ENCODE measurements around the gene RPUSD1. TPM values are rescaled to one million over a fixed set of nuclear protein-coding genes. Genes with fewer than 3 reads are reported as not detected.
A peak's percentile ranks its signal among the peaks of the same experiment; 100 is the strongest.

The RPUSD1 gene
- total and polyA plus RNA-seq, 2 donors (not counting 1 experiment from before 2014, with no cell fraction given) = 8.2 to 16.2 TPM

DNA sequence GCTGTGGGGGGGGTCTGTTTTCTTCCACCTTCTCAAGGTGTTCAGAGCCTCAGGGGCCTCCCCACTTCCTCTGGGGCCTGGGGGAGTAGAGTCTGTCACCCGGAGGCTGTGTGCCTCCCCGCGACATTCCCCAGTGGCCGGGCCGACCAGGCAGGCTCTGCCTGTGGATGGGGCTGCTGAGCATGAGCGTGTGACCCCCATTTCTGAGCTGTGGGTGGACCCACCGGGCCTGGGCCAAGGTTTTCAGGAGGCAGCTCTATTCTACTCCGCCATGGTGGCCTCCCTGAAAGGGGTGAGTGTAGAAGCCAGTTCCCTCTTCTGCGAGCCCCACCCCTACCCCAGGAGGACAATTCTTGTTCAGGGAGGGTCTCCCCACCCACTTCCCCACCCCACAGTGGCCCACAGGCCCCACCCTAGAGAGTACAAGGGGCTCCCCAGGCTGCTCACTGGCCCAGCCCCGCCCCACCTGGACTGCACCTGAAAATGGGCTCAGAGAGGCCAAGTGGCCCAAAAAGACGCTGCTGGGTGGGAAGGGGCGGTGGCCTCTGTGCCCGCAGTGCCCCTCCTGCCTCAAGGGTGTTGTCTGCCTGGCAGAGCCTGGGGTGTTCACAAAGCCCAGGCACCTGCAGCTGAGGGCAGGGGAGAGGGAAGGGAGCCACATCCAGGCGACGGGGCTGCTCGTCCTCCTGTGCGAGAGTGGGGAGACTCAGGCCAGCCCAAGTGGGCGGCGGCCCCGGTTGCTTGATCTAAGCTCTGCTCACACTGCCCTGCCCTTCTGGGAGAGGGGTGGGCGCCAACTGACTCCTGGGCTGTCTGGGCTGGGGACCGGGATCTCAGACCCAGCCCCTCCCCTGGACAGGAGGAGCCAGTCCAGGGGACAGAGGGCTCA, 26.3 kb downstream of the RPUSD1 start:
- Histone ChIP-seq H3K4me3 (replicated peaks in 1 of 4; ENCODE audit: control extremely low read depth in 1 of 4, insufficient read depth in 1 of 4, low read depth in 3 of 4, low read length in 4 of 4) (no peak overlapping the region), H3K27me3 (ENCODE audit: control insufficient read depth, insufficient read depth, low read length) (no peaks in the 10 kb centered on the region), H2AFZ (ENCODE audit: low read length) (no peak overlapping the region), H3K9me3 (ENCODE audit: control insufficient read depth, insufficient read depth, low read depth, low read length) (no peaks in the 10 kb centered on the region), H3K36me3 (ENCODE audit: control insufficient read depth, insufficient read depth, low read length) (no peaks in the 10 kb centered on the region), H3K4me1 (ENCODE audit: control insufficient read depth, extremely low read depth, insufficient read depth, low read length) (no peaks in the 10 kb centered on the region), H3K4me2 (ENCODE audit: extremely low read depth, insufficient read depth, low read length) (no peak overlapping the region), H3K79me2 (ENCODE audit: control insufficient read depth, insufficient read depth, low read length) (no peaks in the 10 kb centered on the region), H3K27ac (ENCODE audit: insufficient read depth, low read length) (no peak overlapping the region), H4K20me1 (ENCODE audit: control insufficient read depth, extremely low read depth, insufficient read depth, low read length) (no peaks in the 10 kb centered on the region), H3K9ac (ENCODE audit: insufficient read depth, low read length) (no peak overlapping the region)
- DNase-seq (ENCODE audit: low read depth in 2 of 2) = no peak
- TF ChIP-seq CTCF (conservative IDR thresholded peaks at IDR 0.05 in 1 of 2, IDR thresholded peaks at IDR 0.05 in 1 of 2; ENCODE audit: low read depth in 1 of 2, low read length in 2 of 2) = no peak
- TF ChIP-seq EZH2 (IDR thresholded peaks at IDR 0.05; ENCODE audit: low read length, missing control alignments) = no peak

- peak in 1 of 2 donors; percentile 48 for DNase-seq (ENCODE audit: low read depth in 2 of 2)
- Histone ChIP-seq H3K27ac (ENCODE audit: insufficient read depth, low read length) (no peak within 1 kb of the TSS), H4K20me1 (ENCODE audit: control insufficient read depth, extremely low read depth, insufficient read depth, low read length) (no peaks in the 10 kb centered on the region), H3K4me2 (ENCODE audit: extremely low read depth, insufficient read depth, low read length) (no peak within 1 kb of the TSS), H3K9me3 (ENCODE audit: control insufficient read depth, insufficient read depth, low read depth, low read length) (no peaks in the 10 kb centered on the region), H3K9ac (ENCODE audit: insufficient read depth, low read length) (no peak within 1 kb of the TSS), H3K4me3 (replicated peaks in 1 of 4; ENCODE audit: control extremely low read depth in 1 of 4, insufficient read depth in 1 of 4, low read depth in 3 of 4, low read length in 4 of 4) (no peak within 1 kb of the TSS), H3K79me2 (ENCODE audit: control insufficient read depth, insufficient read depth, low read length) (no peaks in the 10 kb centered on the region), H3K27me3 (ENCODE audit: control insufficient read depth, insufficient read depth, low read length) (no peaks in the 10 kb centered on the region), H3K4me1 (ENCODE audit: control insufficient read depth, extremely low read depth, insufficient read depth, low read length) (no peaks in the 10 kb centered on the region), H2AFZ (ENCODE audit: low read length) (no peak within 1 kb of the TSS), H3K36me3 (ENCODE audit: control insufficient read depth, insufficient read depth, low read length) (no peaks in the 10 kb centered on the region)
- no peak for TF ChIP-seq EZH2 (IDR thresholded peaks at IDR 0.05; ENCODE audit: low read length, missing control alignments)
- no peak for TF ChIP-seq CTCF (conservative IDR thresholded peaks at IDR 0.05 in 1 of 2, IDR thresholded peaks at IDR 0.05 in 1 of 2; ENCODE audit: low read depth in 1 of 2, low read length in 2 of 2)
These were observed 27.4 kb downstream of the RPUSD1 start, which contains the start of gene MSLN for GRCh38 chr16:760545-761343. Gene MSLN (plus strand): TSS chr16:760734. CDS start chr16:762681, 1,947 bp downstream.

DNA sequence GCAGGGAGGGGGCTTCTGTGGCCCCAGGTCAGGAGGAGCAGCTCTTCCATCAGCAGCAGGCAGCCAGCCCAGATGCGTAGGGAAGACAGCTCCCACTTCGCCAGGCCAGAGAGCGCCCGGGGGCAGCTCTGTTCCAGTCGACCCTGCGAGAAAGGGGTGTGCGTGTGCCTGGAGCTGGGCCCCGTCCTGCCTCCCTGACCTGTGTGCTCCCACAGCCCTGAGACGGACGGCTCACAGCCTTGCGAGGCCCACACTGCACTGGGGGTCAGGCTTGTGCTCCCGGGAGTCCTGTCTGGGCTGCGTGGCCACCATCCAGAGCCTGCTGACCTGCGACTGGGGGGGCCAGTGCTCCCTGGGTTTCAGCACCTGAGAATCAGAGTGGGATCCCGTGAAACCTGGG, 28.1 kb downstream of the RPUSD1 start:
- TF ChIP-seq CTCF (conservative IDR thresholded peaks at IDR 0.05 in 1 of 2, IDR thresholded peaks at IDR 0.05 in 1 of 2; ENCODE audit: low read depth in 1 of 2, low read length in 2 of 2) (no peak), EZH2 (IDR thresholded peaks at IDR 0.05; ENCODE audit: low read length, missing control alignments) (no peak)
- Histone ChIP-seq H3K79me2 (ENCODE audit: control insufficient read depth, insufficient read depth, low read length) (no peaks in the 10 kb centered on the region), H3K27ac (ENCODE audit: insufficient read depth, low read length) (no peak overlapping the region), H4K20me1 (ENCODE audit: control insufficient read depth, extremely low read depth, insufficient read depth, low read length) (no peaks in the 10 kb centered on the region), H2AFZ (ENCODE audit: low read length) (no peak overlapping the region), H3K36me3 (ENCODE audit: control insufficient read depth, insufficient read depth, low read length) (no peaks in the 10 kb centered on the region), H3K4me1 (ENCODE audit: control insufficient read depth, extremely low read depth, insufficient read depth, low read length) (no peaks in the 10 kb centered on the region), H3K4me2 (ENCODE audit: extremely low read depth, insufficient read depth, low read length) (no peak overlapping the region), H3K27me3 (ENCODE audit: control insufficient read depth, insufficient read depth, low read length) (no peaks in the 10 kb centered on the region), H3K9me3 (ENCODE audit: control insufficient read depth, insufficient read depth, low read depth, low read length) (no peaks in the 10 kb centered on the region), H3K9ac (ENCODE audit: insufficient read depth, low read length) (no peak overlapping the region), H3K4me3 (replicated peaks in 1 of 4; ENCODE audit: control extremely low read depth in 1 of 4, insufficient read depth in 1 of 4, low read depth in 3 of 4, low read length in 4 of 4) (no peak overlapping the region)
- no peak for DNase-seq (ENCODE audit: low read depth in 2 of 2)

Measured in fibroblast of lung (primary cell).